IPS-20b (cell line): ENCODE results near the gene GRIN3B.

Source experiments
- H3K27ac ChIP-seq: one replicate; pipeline ENCODE4 v1.5.1; 2013; ENCODE audit warnings: low read length
- H3K27me3 ChIP-seq: 2 replicates; pipeline ENCODE4 v1.6.1; 2013; ENCODE audit warnings: mild to moderate bottlenecking, low read length, inconsistent platforms; ENCODE audit not compliant: insufficient read depth
- H3K36me3 ChIP-seq: 2 replicates; pipeline ENCODE4 v1.6.1; 2013; ENCODE audit warnings: low read depth, mild to moderate bottlenecking, inconsistent platforms, low read length, moderate library complexity; ENCODE audit not compliant: insufficient read depth
- H3K4me1 ChIP-seq: 2 replicates; pipeline ENCODE4 v1.6.1; 2013; ENCODE audit warnings: mild to moderate bottlenecking, control low read depth, inconsistent platforms, low read length, moderate library complexity; ENCODE audit not compliant: insufficient read depth
- H3K4me3 ChIP-seq: 2 replicates; pipeline ENCODE4 v1.5.1; 2013; ENCODE audit warnings: mild to moderate bottlenecking, low read length, inconsistent platforms
- H3K9ac ChIP-seq: 2 replicates; pipeline ENCODE4 v1.6.1; 2013; ENCODE audit warnings: low read depth, mild to moderate bottlenecking, inconsistent platforms, low read length, moderate library complexity
- H3K9me3 ChIP-seq: 2 replicates; pipeline ENCODE4 v1.6.1; 2013; ENCODE audit warnings: mild to moderate bottlenecking, low read depth, low read length, inconsistent platforms; ENCODE audit not compliant: insufficient read depth

The GRIN3B gene, protein sequence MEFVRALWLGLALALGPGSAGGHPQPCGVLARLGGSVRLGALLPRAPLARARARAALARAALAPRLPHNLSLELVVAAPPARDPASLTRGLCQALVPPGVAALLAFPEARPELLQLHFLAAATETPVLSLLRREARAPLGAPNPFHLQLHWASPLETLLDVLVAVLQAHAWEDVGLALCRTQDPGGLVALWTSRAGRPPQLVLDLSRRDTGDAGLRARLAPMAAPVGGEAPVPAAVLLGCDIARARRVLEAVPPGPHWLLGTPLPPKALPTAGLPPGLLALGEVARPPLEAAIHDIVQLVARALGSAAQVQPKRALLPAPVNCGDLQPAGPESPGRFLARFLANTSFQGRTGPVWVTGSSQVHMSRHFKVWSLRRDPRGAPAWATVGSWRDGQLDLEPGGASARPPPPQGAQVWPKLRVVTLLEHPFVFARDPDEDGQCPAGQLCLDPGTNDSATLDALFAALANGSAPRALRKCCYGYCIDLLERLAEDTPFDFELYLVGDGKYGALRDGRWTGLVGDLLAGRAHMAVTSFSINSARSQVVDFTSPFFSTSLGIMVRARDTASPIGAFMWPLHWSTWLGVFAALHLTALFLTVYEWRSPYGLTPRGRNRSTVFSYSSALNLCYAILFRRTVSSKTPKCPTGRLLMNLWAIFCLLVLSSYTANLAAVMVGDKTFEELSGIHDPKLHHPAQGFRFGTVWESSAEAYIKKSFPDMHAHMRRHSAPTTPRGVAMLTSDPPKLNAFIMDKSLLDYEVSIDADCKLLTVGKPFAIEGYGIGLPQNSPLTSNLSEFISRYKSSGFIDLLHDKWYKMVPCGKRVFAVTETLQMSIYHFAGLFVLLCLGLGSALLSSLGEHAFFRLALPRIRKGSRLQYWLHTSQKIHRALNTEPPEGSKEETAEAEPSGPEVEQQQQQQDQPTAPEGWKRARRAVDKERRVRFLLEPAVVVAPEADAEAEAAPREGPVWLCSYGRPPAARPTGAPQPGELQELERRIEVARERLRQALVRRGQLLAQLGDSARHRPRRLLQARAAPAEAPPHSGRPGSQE

DNA sequence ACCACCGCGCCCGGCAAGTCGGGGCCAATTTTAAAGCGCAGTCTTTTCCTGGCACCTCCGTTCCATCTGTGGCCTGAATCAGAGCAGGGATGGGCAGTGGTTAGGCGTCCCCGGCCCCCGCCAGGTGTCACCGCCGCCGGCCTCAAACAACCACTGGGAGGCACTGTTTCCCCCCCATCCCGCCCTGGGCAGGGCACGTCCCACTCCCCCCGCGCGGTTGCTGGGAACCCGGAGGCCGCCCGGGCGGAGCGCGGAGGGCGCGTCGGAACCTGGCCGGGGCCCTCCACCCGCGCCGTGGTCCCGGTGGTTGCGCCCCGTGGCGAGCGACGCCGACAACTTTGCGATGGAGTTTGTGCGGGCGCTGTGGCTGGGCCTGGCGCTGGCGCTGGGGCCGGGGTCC, at the start of gene GRIN3B:
GRIN3B (plus strand) TSS at position 325 of the 400 bp plus-strand sequence; CDS start at position 344, 19 bp downstream.
- Histone ChIP-seq H3K9me3 (no peaks in the 10 kb centered on the region), H3K36me3 (no peaks in the 10 kb centered on the region), H3K4me3 (peak within 1 kb of the TSS; percentile 42; the same call in 1 of the 2 replicates), H3K27me3 (peaks cover 69% of the 10 kb centered on the region), H3K9ac (no peak within 1 kb of the TSS), H3K27ac (no peak within 1 kb of the TSS), H3K4me1 (no peaks in the 10 kb centered on the region)

DNA sequence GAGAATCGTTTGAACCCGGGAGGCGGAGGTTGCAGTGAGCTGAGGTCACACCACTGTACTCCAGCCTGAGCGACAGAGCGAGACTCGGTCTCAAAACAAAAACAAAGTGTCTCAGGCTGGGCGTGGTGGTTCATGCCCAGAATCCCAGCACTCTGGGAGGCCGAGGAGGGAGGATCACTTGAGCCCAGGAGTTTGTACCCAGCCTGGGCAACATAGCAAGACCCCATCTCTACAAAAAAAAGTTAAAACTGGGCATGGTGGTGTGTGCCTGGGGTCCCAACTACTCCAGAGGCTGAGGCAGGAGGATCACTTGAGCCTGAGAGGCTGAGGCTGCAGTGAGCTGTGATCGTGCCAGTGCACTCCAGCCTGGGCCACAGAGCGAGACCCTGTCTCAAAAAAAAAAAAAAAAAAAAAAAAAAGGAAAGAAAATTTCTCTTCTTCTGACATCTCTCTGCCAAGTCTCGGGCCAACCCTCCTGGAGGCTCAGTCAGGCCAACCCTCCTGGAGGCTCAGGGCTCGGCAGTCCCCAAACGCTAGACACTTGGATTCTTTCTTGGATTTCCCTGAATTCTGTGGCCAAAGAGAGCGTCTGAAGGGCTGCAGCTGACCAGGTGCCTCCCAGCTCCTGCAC, 48.1 kb upstream of the GRIN3B start:
- Histone ChIP-seq H3K27ac (peak overlapping the region; percentile 71), H3K9ac (peak overlapping the region; percentile 61; the same call in 1 of the 2 replicates)

DNA sequence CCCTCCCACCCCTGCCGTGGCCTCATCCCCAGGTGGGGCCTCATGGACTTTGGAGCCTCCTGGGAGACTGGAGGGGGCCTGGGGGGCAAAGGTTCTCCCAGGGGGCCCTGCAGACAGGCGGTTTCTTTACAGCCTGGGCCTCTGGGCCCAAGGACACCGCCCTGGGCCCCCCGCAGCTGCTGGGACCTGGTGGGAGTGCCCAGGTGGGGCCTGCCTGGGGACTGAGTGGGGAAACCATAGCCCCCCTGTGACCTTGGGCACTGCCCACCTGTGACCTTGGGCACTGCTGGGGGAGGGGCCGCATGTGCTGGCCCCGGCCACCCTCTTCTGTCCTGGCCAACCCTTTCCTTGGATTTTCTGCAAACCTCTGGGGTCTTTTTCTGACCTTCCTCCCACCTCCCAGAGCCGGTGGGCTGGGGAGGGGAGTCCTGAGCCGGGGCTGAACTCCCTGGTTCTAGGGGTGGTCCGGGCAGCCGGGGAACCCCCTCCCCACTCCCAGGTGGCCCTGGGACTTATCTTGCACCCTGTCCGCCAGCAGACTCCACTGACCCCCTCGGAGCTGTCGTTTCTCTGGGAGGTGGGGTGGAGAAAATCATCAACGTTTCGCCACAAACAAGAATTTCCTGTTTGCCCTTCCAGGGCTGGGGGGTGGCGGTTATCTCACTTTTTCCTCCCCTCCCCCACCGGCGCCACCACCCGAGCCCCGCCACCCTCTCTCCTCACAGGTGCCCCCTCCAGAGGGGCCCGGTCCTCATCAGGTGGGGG, 47.4 kb upstream of the GRIN3B start:
- Histone ChIP-seq H3K36me3 (no peaks in the 10 kb centered on the region), H3K4me3 (peak overlapping the region; percentile 33; the same call in 1 of the 2 replicates), H3K9me3 (no peaks in the 10 kb centered on the region), H3K9ac (peak overlapping the region; percentile 61; the same call in 1 of the 2 replicates), H3K4me1 (peaks cover 17% of the 10 kb centered on the region; the same call in 1 of the 2 replicates), H3K27me3 (no peaks in the 10 kb centered on the region), H3K27ac (peak overlapping the region; percentile 71)

More for the DNA sequence above, 48.1 kb upstream of the GRIN3B start:
- H3K4me3 ChIP-seq = no peak overlapping the region
- H3K4me1 ChIP-seq = peaks cover 17% of the 10 kb centered on the region; the same call in 1 of the 2 replicates
- H3K36me3 ChIP-seq = peaks cover 4% of the 10 kb centered on the region; the same call in 1 of the 2 replicates
- H3K27me3 ChIP-seq = no peaks in the 10 kb centered on the region
- no peaks in the 10 kb centered on the region for H3K9me3 ChIP-seq

DNA sequence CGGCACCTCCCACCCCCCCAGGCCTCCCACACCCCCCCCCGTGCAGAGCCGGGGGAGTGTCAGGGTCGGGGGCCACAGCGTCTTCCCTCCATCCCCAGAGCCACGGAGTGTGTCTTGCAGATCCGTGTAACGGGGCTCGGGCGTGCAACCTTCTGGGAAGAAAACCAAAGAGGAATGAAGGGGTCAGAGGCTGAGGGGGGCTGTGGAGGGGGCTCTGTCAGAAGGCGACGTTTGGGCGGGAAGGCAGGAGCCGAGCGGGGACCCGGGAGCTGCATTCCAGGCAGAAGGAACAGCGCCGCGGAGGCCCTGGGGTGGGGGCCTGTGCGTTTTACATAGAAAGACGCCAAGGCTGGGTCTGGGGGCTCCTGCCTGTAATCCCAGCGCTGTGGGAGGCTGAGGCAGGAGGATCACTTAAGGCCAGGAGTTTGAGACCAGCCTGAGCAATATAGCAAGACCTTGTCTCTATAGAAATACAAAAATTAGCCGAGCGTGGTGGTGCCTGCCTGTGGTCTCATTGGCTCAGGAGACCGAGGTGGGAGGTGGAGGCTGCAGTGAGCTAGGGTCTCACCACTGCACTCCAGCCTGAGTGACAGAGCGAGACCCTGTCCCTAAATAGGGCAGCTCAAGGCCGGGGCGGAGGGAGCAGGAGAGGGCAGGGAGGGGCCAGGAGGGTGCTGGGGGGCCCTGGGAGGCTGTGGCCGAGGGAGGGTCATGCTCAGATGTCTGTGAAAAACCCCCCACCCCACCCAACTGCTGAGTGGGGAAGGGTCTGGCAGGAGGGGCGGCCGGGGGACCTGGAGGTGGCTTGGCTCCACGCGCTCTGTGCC, 46.6 kb upstream of the GRIN3B start:
- H3K9ac ChIP-seq = peak overlapping the region; percentile 61; the same call in 1 of the 2 replicates
- no peak overlapping the region for H3K4me3 ChIP-seq
- no peaks in the 10 kb centered on the region for H3K27me3 ChIP-seq
- no peaks in the 10 kb centered on the region; the same call in 1 of the 2 replicates for H3K36me3 ChIP-seq
- H3K4me1 ChIP-seq = peaks cover 17% of the 10 kb centered on the region; the same call in 1 of the 2 replicates
- peak overlapping the region; percentile 71 for H3K27ac ChIP-seq
- H3K9me3 ChIP-seq = no peaks in the 10 kb centered on the region

DNA sequence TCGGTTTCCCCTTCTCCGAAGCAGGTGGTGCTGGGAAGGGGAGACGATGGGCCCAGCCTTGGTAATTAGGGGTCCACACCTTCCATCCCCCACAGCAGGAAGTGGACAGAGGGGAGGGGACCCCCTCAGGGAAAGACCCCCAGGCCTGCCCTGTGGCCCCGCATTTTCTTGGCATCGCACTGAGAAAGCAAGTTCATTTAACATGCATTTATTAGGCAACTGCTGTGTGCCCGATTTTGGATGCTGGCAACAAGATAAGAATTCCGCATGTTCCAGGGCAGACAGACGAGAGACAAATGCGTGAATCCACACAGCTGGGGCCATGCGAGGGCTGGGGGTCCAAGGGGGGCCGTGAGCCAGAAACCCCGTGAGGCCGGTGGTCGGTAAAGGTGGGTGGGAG, 45.9 kb upstream of the GRIN3B start:
- Histone ChIP-seq H3K27me3 (no peaks in the 10 kb centered on the region), H3K36me3 (peaks cover 4% of the 10 kb centered on the region; the same call in 1 of the 2 replicates), H3K27ac (no peak overlapping the region), H3K9ac (no peak overlapping the region), H3K9me3 (no peaks in the 10 kb centered on the region), H3K4me3 (no peak overlapping the region), H3K4me1 (peaks cover 17% of the 10 kb centered on the region; the same call in 1 of the 2 replicates)

DNA sequence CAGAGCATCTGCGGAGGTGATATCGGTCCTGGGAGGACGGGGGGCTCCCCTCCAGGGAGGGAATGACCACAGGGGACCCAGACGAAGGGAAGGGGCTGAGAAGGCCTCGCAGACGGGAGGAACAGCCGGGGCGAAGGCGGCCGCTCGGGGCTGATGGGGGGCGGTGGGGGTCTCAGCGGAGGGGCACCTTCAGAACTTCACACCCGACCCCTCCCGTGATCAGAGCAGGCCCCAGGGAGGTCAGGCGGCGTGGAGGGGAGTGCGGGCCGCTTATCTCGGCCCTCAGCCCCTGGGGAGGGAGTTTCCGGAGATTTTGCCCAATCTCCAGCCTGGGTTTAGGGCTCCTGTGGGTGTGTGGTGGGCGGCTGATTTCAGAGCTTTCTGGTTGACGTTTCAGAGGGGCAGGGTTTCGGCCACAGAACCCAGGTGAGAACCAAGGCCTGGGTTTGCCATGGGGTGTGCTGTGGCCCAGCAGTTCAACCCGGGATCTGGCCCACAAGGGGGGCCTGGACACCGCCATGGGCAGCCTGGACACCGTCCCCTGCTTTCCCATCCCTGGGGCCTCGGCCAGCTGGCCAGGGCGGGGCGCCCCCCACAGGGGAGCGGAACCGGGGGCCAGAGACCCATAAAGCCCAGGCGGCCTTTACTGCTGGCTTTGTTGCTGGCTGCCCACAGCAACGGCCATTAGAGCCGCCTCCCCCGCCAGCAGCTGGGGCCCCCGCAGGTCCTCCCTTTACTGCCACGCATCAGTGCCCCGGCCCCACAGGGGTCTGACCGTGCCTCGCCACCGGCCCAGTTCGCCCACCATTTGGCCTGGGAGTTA, 45.3 kb upstream of the GRIN3B start:
- no peak overlapping the region for H3K27ac ChIP-seq
- H3K4me1 ChIP-seq = peaks cover 17% of the 10 kb centered on the region; the same call in 1 of the 2 replicates
- H3K27me3 ChIP-seq = no peaks in the 10 kb centered on the region
- peaks cover 4% of the 10 kb centered on the region; the same call in 1 of the 2 replicates for H3K36me3 ChIP-seq
- no peak overlapping the region for H3K9ac ChIP-seq
- H3K9me3 ChIP-seq = no peaks in the 10 kb centered on the region
- no peak overlapping the region for H3K4me3 ChIP-seq

DNA sequence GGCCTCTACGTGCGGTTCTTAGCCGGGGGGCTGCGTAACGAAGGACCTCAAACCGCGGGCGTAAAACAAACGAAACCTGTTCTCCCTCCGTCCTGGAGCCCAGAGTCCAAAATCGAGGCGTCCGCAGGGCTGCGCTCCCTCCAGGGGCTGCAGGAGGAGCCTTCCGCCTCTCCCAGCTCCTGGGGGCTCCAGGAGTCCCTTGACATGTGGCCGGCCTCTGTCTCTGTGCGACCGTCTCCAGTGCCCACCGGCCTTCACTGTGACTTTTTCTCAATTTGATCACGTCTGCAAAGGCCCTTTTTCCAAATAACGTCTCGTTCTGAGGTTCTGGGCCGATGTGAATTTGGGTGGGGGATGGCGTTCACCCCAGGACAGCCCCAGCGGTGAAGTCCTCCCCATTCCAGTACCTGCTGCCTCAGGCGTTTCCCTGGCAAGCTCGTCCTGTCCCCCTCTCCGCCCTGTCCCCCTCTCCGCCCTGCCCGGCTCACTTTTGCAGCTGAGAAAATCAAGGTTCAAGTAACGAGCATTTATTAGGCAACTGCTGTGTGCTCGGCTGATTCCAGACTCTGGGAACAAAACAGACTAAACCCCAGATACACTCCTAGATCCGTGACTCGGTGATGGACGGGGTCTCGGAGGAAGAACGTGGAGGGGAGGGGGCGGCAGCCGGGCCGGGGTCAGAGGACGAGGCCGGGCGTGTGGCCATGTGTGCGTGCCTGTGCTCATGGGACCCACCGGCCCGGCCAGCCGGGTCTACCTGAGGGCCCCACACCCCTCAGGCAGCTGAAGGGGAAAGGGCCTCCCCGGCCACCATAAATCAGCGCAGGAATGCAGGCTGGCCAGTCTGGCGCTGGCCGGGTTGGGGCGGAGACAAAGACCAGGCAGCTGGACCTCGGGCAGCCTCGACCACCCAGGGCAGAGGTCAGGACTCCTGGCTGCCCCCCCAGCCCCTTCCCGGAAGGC, 44.1 kb upstream of the GRIN3B start:
- H3K36me3 ChIP-seq = peaks cover 8% of the 10 kb centered on the region; the same call in 1 of the 2 replicates
- H3K9me3 ChIP-seq = no peaks in the 10 kb centered on the region
- no peak overlapping the region for H3K27ac ChIP-seq
- H3K9ac ChIP-seq = no peak overlapping the region
- H3K27me3 ChIP-seq = no peaks in the 10 kb centered on the region
- peaks cover 17% of the 10 kb centered on the region; the same call in 1 of the 2 replicates for H3K4me1 ChIP-seq
- no peak overlapping the region for H3K4me3 ChIP-seq

DNA sequence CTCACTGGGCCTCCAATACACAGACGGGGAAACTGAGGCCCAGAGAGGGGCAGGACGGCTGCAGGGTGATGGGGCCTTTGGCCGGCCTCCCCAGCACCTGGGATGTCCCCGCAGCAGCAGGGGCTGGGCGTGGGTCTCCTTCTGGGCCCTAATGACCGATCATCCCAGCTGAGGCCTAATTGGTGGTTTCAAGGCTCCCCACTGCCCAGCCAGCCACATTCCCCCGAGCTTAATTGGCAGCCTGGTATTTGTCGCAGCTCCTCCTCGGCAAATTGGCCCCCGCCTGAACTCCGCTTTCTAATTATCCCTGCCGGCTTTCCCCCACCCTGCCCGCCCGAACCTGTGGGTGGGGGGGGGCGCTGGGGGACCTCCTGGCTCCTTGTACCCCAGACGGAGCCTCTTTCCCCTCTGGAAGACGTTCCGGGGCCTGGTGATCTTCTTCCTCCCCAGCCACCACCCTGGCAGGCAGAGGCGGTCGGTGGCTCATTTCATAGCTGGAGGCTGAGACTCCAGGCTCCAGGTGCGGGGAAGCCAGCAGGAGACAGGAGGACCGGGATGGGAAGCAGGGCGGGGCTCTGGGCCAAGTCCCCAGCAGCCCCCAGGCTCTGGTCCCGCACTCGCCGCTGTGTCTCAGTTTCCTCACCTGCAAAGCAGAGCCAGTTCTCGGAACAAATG, 43.3 kb upstream of the GRIN3B start:
- Histone ChIP-seq H3K4me1 (peaks cover 17% of the 10 kb centered on the region; the same call in 1 of the 2 replicates), H3K27me3 (no peaks in the 10 kb centered on the region), H3K9ac (no peak overlapping the region), H3K27ac (no peak overlapping the region), H3K36me3 (peaks cover 8% of the 10 kb centered on the region; the same call in 1 of the 2 replicates), H3K4me3 (no peak overlapping the region), H3K9me3 (no peaks in the 10 kb centered on the region)
